Colonic mucosa (tissue), 4 donors: ENCODE results near the gene CKM. TPM values are rescaled to one million over a fixed set of nuclear protein-coding genes. Genes with fewer than 3 reads are reported as not detected.

Source experiments
- DNase-seq: peaks from one replicate; pipeline ENCODE4 v3.0.0-alpha.2; 2020
- H3K27ac ChIP-seq: fragments of 200-600 bp; one replicate; pipeline ENCODE4 v1.8.0; 2021
- H3K27me3 ChIP-seq: fragments of 200-600 bp; one replicate; pipeline ENCODE4 v1.8.0; 2021
- H3K36me3 ChIP-seq: fragments of 200-600 bp; one replicate; pipeline ENCODE4 v1.8.0; 2021
- H3K4me1 ChIP-seq: fragments of 200-600 bp; one replicate; pipeline ENCODE4 v1.8.0; 2021; ENCODE audit warnings: mild to moderate bottlenecking
- H3K4me3 ChIP-seq: fragments of 200-600 bp; one replicate; pipeline ENCODE4 v1.8.0; 2021
- H3K9ac ChIP-seq, 2 donors: one replicate each; pipeline ENCODE4 v1.7.0; 2013; ENCODE audit warnings: control low read depth in 2 of 2, low read depth in 2 of 2, low read length in 2 of 2
- H3K9me3 ChIP-seq: fragments of 200-600 bp; one replicate; pipeline ENCODE4 v1.8.0; 2021
- intact Hi-C: fragments of 100-400 bp; cut with DNase I; formaldehyde crosslinking; loops from one replicate; pipeline ENCODE4 v1.14.1; 2022
- total RNA-seq, 2 donors: library from RNA; stranded (reverse); fragmentation: NEBNext Ultra II Directional in 1 of 2; extraction: Animal tissue kit (Norgen Biotek cat#: 25700) in 1 of 2; gene quantifications; one replicate each; pipeline ENCODE4 v1.2.1, GENCODE V29; 2021
- TF ChIP-seq, protein P1 (sequence below): fragments of 200-600 bp; IDR thresholded peaks from one replicate; pipeline ENCODE4 v1.8.0; 2022; ENCODE audit warnings: antibody characterized with exemption, mild to moderate bottlenecking
- donor health status: healthy.
- donor health status: DM: no; HTN: no; CAD: no.
- donor health status: DM: no; HTN: no; CAD: no.

The CKM gene
- total RNA-seq, 2 donors from 2014 or later = 0.53 TPM; not detected in 1

DNA sequence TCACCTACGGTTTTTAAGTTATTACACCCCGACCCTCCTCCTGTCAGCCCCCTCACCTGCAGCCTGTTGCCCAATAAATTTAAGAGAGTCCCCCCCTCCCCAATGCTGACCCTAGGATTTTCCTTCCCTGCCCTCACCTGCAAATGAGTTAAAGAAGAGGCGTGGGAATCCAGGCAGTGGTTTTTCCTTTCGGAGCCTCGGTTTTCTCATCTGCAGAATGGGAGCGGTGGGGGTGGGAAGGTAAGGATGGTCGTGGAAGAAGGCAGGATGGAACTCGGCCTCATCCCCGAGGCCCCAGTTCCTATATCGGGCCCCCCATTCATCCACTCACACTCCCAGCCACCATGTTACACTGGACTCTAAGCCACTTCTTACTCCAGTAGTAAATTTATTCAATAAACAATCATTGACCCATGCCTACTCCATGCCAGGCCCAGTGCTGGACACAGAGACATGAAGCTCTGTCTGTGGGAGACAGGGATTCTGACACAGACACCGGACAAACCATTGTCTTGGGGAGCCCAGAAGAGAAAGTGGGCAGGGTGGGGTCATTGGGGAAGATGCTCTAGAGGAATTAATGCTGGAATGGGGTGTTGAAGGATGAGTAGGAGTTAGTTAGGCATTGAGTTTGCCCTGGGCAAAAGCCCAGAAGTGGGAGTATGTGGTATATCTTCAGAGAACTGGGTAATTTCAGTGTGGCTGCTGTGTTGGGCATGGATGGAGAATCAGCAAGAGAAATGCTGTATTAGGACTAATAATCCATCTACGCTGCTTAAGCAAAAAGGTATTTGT, 19.2 kb downstream of the CKM start:
- intact Hi-C loops = no loop called here
- H3K9ac ChIP-seq = no peak overlapping the region
- H3K27me3 ChIP-seq = no peaks in the 10 kb centered on the region
- no peaks in the 10 kb centered on the region for H3K9me3 ChIP-seq
- H3K27ac ChIP-seq = no peak overlapping the region
- no peak overlapping the region for H3K4me3 ChIP-seq
- no peaks in the 10 kb centered on the region for H3K36me3 ChIP-seq
- no peaks in the 10 kb centered on the region for H3K4me1 ChIP-seq
- DNase-seq = no peak
- TF ChIP-seq, protein P1, sequence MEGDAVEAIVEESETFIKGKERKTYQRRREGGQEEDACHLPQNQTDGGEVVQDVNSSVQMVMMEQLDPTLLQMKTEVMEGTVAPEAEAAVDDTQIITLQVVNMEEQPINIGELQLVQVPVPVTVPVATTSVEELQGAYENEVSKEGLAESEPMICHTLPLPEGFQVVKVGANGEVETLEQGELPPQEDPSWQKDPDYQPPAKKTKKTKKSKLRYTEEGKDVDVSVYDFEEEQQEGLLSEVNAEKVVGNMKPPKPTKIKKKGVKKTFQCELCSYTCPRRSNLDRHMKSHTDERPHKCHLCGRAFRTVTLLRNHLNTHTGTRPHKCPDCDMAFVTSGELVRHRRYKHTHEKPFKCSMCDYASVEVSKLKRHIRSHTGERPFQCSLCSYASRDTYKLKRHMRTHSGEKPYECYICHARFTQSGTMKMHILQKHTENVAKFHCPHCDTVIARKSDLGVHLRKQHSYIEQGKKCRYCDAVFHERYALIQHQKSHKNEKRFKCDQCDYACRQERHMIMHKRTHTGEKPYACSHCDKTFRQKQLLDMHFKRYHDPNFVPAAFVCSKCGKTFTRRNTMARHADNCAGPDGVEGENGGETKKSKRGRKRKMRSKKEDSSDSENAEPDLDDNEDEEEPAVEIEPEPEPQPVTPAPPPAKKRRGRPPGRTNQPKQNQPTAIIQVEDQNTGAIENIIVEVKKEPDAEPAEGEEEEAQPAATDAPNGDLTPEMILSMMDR = no peak

DNA sequence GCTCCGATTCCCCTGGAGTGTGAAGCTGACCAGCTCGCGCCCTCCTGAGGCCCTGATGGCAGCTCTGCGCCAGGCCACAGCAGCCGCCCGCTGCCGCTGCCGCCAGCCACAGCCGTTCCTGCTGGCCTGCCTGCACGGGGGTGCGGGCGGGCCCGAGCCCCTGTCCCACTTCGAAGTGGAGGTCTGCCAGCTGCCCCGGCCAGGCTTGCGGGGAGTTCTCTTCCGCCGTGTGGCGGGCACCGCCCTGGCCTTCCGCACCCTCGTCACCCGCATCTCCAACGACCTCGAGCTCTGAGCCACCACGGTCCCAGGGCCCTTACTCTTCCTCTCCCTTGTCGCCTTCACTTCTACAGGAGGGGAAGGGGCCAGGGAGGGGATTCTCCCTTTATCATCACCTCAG, 20.3 kb downstream of the CKM start:
- intact Hi-C loops = no loop called here
- no peak for DNase-seq
- Histone ChIP-seq H3K9ac (no peak overlapping the region), H3K4me1 (no peaks in the 10 kb centered on the region), H3K4me3 (no peak overlapping the region), H3K27ac (no peak overlapping the region), H3K36me3 (no peaks in the 10 kb centered on the region), H3K9me3 (no peaks in the 10 kb centered on the region), H3K27me3 (no peaks in the 10 kb centered on the region)
- TF ChIP-seq, protein P1 = no peak

DNA sequence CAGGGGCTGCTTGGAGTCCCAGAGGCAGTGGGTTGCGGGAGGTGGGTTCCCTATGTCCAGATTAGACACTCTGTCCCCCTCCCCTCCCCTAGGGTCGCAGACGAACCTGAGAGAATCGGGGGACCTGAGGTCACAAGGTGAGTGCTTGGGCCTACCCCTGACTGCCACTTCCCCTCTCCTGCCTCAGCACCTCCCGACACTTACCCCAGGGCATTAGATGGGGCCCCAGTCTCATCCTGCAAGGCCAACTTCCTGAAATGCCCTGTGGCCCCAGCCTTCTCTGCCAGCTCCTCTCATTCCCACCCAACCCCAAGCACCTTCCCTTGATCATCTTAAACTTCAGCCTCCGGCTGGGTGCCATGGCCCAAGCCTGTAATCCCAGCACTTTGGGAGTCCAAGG, 23.0 kb downstream of the CKM start:
- TF ChIP-seq, protein P1 = no peak
- DNase-seq = no peak
- H3K36me3 ChIP-seq = no peaks in the 10 kb centered on the region
- no peak overlapping the region for H3K27ac ChIP-seq
- intact Hi-C loops = no loop called here
- no peaks in the 10 kb centered on the region for H3K9me3 ChIP-seq
- H3K4me3 ChIP-seq = no peak overlapping the region
- H3K27me3 ChIP-seq = no peaks in the 10 kb centered on the region
- no peaks in the 10 kb centered on the region for H3K4me1 ChIP-seq
- no peak overlapping the region for H3K9ac ChIP-seq

GRCh38 chr19:45298264-45298663, 24.4 kb downstream of the CKM start:
- Histone ChIP-seq H3K27ac (no peak overlapping the region), H3K9ac (no peak overlapping the region), H3K4me1 (no peaks in the 10 kb centered on the region), H3K36me3 (no peaks in the 10 kb centered on the region), H3K27me3 (no peaks in the 10 kb centered on the region), H3K9me3 (no peaks in the 10 kb centered on the region), H3K4me3 (no peak overlapping the region)
- DNase-seq = no peak
- TF ChIP-seq, protein P1 = no peak
- intact Hi-C loops = no loop called here

DNA sequence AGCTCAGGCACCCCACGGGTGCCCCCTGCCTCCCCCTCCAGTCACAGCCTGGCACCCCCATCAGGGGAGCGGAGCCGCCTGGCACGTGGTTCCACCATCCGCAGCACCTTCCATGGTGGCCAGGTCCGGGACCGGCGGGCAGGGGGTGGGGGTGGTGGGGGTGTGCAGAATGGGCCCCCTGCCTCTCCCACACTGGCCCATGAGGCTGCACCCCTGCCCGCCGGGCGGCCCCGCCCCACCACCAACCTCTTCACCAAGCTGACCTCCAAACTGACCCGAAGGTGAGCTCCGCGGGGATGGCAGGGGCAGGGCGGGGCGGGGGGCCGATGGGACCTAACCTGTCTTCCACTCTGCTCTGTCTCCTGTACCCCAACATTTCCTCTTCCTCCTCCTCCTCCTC, 25.0 kb downstream of the CKM start:
- Histone ChIP-seq H3K36me3 (no peaks in the 10 kb centered on the region), H3K9me3 (no peaks in the 10 kb centered on the region), H3K4me1 (no peaks in the 10 kb centered on the region), H3K27me3 (no peaks in the 10 kb centered on the region), H3K9ac (no peak overlapping the region), H3K4me3 (no peak overlapping the region), H3K27ac (no peak overlapping the region)
- DNase-seq = no peak
- TF ChIP-seq, protein P1 = no peak
- intact Hi-C loops = no loop called here
